HG03039 (cell line): ENCODE results near the gene ISLR2.

Source experiments
- ATAC-seq: cut with Tn5 transposase; IDR thresholded peaks from one replicate; pipeline ENCODE4 v1.9.1; 2021; ENCODE audit warnings: mild to moderate bottlenecking, moderate library complexity; ENCODE audit not compliant: unreplicated experiment

Gene ISLR2

DNA sequence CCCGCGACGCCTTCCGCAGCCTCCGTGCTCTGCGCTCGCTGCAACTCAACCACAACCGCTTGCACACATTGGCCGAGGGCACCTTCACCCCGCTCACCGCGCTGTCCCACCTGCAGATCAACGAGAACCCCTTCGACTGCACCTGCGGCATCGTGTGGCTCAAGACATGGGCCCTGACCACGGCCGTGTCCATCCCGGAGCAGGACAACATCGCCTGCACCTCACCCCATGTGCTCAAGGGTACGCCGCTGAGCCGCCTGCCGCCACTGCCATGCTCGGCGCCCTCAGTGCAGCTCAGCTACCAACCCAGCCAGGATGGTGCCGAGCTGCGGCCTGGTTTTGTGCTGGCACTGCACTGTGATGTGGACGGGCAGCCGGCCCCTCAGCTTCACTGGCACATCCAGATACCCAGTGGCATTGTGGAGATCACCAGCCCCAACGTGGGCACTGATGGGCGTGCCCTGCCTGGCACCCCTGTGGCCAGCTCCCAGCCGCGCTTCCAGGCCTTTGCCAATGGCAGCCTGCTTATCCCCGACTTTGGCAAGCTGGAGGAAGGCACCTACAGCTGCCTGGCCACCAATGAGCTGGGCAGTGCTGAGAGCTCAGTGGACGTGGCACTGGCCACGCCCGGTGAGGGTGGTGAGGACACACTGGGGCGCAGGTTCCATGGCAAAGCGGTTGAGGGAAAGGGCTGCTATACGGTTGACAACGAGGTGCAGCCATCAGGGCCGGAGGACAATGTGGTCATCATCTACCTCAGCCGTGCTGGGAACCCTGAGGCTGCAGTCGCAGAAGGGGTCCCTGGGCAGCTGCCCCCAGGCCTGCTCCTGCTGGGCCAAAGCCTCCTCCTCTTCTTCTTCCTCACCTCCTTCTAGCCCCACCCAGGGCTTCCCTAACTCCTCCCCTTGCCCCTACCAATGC, 45.1 kb downstream of the ISLR2 start:
- ATAC-seq, result no peak

DNA sequence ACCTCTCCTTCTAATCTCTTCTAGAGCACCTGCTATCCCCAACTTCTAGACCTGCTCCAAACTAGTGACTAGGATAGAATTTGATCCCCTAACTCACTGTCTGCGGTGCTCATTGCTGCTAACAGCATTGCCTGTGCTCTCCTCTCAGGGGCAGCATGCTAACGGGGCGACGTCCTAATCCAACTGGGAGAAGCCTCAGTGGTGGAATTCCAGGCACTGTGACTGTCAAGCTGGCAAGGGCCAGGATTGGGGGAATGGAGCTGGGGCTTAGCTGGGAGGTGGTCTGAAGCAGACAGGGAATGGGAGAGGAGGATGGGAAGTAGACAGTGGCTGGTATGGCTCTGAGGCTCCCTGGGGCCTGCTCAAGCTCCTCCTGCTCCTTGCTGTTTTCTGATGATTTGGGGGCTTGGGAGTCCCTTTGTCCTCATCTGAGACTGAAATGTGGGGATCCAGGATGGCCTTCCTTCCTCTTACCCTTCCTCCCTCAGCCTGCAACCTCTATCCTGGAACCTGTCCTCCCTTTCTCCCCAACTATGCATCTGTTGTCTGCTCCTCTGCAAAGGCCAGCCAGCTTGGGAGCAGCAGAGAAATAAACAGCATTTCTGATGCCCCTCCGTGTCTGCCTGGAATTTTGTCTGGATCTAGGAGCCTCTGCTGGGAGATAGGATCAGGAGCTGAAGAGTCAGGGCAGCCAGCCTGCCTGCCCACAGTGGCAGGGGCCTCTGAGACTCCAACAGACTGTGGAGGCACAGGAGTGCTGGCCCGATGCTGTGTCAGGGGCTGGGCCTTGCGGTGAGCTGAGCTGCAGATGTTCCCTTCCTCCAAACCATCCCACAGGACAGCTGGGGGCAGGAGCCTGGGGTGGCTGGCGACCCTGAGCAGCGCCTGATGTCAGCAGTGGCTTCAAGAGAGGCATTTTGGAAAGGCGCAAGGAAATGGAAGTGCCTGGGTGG, 46.2 kb downstream of the ISLR2 start:
- no peak for ATAC-seq

DNA sequence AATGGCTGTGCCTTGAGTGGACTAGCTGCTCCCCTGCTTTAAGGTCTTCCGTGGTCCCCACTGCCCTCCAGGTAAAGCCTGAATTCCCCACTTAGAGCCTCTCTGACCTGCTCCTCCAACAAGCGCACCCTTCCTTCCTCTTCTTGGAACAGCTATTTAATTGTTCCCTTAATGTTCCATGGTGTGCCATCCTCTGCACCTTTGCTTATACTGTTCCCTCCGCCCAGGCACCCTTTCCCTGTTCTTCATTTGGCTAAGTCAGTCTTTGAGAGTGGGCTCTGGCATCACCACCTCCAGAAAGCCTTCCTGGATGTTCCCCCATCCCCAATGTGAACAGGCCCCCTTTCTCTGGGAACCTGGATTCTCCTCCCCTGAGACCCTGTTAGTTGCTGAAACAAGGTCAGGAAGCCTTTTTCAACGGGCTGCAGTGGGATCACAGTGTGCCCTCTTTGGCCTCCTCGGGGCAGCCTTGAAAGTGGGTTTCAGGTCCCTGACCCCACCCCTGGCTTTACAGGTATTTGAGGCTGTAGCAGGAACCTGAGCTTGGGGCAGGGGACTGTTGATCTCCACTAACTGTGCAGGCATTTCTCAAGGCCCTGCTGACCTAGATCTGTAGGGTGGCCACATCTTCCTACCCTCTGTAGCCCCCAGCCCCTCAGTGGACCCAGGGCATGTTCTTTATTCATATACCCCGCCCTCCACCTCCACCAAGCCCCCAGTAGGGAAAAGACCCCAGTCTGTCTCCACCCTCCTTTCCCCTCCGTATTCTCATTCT, 48.1 kb downstream of the ISLR2 start:
- ATAC-seq, result no peak

DNA sequence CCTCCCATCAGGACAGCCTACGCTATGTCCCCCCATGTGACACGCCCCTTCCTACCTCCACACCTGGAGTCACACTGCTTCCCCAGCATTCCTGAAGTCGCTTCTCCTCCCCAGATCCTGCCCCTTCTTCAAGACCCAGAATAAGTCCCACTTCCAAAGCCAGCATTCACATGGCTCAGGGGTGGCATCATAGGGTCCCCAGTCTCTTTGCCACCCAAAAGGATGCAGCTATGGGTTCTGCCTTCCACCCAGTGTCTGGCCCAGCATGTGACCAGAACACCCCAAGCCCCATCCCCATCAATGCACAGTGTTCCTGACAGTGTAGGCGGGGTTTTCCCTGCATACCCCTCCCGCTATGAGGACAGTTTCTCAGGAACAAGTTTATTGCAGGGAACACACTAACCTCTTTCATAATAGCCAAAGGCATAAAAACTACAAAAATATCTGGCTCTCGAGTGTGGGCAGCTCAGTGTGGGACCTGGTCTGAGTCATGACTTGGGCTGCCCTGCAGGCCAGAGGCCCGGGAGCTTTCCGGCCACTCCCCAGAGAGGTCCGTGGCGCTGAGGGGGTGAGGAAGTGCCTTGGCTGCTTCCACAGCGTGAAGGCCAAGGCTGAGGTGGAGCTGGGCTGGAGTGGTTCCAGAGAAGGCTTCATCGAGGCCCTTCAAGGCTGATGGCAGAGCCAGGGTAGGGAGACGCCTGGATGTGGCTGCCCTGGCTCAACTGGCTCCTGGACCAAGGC, 48.9 kb downstream of the ISLR2 start:
- ATAC-seq, result no peak

DNA sequence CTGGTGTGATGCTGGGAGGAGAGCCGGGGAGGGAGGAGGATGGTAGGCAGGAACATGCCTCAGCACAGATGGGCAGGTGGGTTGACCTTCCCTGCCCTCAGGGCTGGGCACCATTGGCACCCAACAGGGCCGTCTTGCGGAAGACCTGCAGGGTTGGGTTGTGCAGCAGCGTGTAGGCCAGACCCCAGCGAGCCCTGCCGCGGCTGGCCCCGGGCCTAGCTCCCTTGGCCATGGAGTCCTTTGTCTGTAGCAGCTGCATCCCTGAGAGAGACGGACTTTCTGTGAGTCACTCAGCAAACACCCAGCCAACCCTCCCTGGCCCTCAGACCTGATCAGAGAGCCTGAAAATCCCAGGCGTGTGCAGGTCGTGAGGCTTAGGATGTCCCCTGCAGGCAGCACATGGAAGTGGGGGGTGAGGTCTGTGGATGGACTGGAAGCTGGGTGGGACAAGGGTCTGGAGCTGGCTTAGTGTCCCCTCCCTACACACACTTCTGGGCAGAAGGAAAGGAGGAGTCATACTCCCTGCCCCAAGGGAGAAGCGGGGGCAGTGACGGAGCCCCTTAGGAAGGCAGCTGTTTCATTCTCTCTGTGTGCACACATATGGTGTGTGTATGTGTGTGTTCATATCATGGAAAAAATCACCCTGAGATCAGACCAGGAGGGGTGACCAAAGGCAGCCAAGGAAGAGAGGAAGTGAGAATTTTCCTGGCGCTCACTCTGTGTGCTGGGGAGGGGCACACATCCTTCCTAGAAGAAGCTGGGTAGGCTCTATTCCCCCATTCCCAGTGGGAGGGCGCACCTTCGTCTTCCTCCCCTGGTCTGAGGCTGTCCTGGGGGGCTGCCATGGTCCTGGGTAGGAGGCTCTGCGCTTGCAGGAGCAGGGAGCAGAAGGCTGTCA, 49.8 kb downstream of the ISLR2 start:
- no peak for ATAC-seq

DNA sequence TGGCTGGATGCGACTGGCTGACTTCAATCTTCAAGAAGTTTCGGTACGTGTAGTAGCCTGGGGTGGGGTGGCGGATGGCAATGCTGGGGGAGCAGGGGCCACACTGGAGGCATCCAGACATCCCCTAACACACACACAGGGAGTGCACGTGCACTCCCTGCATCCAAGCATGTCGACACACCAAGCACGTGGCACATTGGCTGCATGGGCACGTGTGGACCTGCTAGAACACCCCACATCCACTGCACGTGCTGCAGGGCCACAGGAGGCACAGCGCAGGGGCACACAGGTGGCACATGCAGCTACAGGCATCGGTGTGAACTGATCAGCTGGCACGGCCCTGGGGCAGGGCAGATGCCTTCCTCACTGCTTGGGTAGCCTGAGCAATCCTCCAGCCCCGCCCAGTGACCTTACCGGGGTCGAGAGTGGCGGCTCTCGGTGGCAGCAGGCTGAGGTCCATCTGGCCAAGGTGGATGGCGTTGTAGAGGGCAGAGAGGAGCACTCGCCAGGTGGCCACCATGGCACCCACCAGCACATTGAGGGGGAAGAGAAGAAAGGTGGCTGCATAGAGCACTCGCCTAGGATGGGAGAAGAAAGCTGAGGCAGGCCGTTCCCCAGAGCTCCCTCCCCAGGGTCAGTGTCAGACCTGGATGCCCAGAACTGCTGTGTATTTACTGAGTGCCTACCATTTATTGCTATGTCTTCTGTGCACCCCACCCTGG, 50.7 kb downstream of the ISLR2 start:
- ATAC-seq, result no peak

DNA sequence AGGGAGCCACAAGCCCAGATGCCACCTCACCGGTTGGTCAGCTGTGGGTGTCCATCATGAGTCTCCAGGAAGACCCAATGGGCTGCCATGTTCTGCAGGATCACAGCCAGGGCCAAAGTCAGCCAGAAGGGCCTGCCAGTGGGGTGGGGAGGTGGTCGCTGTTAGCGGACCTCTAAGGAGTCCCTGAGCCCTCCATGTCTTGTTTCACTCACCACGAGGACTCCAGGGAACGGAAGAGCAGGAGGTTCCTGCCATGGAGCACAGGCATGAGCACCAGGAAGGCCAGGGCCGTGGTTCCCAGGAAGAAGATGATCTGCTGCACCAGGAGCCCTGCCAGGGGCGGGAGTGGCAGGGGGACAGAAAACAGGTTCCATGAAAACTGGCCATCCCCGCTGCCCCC, 51.7 kb downstream of the ISLR2 start:
- ATAC-seq, result no peak

DNA sequence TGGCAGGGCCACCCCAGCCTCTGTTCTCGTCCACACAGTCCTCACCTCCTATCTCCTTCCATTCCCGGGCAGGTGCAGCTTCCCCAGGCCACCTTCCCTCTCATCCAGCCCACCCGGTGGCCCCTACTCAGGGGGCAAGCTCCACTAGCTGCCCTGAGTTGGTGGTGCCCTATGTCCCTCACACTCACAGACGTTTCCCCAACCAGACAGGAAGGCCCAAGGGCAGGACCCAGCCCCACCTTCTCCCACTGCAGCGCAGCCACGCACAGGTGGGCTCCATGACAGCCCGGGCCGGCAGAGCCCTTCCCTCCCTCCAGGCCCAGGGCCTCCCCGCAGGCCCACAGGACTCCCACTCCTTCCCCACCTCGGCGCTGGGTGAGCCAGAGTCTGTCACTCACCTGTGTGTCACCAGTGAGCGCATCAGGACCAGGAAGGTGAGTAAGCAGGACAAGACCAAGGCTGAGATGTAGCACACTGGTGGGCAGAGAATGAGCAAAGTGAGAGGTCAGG, 54.3 kb downstream of the ISLR2 start:
- no peak for ATAC-seq

DNA sequence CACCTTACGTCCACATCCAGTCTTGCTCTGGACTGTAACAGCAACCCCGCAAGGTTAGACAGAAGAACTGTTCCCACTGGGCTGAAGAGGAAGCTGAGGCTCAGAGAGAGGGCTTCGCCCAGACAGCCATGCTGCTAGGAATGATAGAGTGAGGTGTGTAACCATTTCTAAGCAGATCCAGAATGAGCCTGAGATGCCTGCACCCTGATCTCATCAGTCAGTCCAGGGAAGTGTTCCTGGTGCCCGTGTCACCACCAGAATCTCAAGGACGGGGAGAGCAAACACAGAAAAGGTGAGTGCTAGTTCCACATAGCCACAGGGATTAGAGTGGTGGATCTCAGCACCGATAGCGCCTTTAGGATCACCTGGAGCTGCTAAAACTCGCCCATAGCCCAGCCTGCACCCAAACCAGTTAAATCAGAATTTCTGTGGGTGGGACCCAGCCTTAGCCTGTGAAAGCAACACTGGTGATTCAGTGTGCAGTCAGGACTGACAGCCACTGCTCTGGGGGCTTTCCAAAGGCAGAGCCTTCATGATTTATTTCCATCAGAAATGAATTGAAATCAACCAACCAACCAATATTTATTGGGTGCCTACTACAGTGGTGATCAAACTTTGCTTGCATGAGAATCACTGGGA, 55.4 kb downstream of the ISLR2 start:
- ATAC-seq, result no peak
